ENCODE measurements around the gene SPC24. TPM values are rescaled to one million over a fixed set of nuclear protein-coding genes. Genes with fewer than 3 reads are reported as not detected.
"Not testable (repeated sequence)": the region's sequence is repeated elsewhere in the genome, so short reads cannot be mapped to it uniquely, and the experiment has no call there.

SPC24 gene
- total RNA-seq, 1 experiment from 2014 or later = 120 TPM

DNA sequence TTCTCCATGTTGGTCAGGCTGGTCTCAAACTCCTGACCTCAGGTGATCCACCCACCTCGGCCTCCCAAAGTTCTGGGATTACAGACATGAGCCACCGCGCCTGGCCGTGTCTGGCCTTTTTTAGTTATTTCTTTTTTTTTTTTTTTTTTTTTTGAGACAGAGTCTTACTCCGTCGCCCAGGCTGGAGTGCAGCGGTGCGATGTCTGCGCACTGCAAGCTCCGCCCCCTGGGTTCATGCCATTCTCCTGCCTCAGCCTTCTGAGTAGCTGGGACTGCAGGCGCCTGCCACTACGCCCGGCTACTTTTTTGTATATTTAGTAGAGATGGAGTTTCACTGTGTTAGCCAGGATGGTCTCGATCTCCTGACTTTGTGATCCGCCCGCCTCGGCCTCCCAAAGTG is 33.6 kb downstream of the SPC24 start:
- H3K36me3 ChIP-seq = peaks cover 91% of the 10 kb centered on the region
- not testable (repeated sequence) for H3K27ac ChIP-seq; DNase-seq (ENCODE audit: low read depth in 1 of 2, low spot score in 2 of 2); H3K9me3 ChIP-seq (replicated peaks); H3K4me3 ChIP-seq; H3K4me1 ChIP-seq (replicated peaks); H3K27me3 ChIP-seq (replicated peaks)

DNA sequence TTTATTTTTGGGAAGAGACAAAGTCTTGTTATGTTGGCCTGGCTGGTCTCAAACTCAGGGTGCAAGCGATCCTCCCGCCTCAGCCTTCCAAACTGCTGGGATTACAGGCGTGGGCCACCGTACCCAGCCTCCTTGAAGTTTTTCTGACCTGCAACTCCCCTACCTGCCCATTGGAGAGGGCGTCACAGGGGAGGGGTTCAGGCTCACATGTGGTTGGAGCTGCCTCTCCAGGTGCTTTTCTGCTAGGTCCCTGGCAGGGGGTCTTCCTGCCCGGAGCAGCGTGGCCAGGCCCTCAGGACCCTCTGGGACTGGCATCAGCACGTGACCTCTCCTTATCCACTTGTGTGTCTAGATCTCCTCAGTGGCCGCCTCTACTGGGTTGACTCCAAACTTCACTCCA is 39.1 kb downstream of the SPC24 start:
- H3K27ac ChIP-seq = no peak overlapping the region
- H3K4me3 ChIP-seq = no peak overlapping the region
- no peaks in the 10 kb centered on the region for H3K9me3 ChIP-seq (replicated peaks)
- H3K36me3 ChIP-seq = peaks cover 97% of the 10 kb centered on the region
- no peaks in the 10 kb centered on the region; the same call in 1 of the 2 replicates for H3K4me1 ChIP-seq (replicated peaks)
- no peak for DNase-seq (ENCODE audit: low read depth in 1 of 2, low spot score in 2 of 2)
- no peaks in the 10 kb centered on the region for H3K27me3 ChIP-seq (replicated peaks)

DNA sequence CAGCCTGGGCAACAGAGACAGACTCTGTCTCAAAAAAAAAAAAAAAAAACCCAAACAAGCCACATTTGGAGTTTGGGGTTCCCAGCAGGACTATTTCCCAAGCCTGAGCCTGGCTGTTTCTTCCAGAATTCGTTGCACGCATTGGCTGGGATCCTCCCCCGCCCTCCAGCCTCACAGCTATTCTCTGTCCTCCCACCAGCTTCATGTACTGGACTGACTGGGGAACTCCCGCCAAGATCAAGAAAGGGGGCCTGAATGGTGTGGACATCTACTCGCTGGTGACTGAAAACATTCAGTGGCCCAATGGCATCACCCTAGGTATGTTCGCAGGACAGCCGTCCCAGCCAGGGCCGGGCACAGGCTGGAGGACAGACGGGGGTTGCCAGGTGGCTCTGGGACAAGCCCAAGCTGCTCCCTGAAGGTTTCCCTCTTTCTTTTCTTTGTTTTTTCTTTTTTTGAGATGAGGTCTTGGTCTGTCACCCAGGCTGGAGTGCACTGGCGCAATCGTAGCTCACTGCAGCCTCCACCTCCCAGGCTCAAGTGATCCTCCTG is 39.6 kb downstream of the SPC24 start:
- Histone ChIP-seq H3K27ac (no peak overlapping the region), H3K4me1 (replicated peaks) (no peaks in the 10 kb centered on the region; the same call in 1 of the 2 replicates), H3K27me3 (replicated peaks) (no peaks in the 10 kb centered on the region), H3K4me3 (no peak overlapping the region), H3K9me3 (replicated peaks) (no peaks in the 10 kb centered on the region), H3K36me3 (peaks cover 98% of the 10 kb centered on the region)
- DNase-seq (ENCODE audit: low read depth in 1 of 2, low spot score in 2 of 2) = no peak

DNA sequence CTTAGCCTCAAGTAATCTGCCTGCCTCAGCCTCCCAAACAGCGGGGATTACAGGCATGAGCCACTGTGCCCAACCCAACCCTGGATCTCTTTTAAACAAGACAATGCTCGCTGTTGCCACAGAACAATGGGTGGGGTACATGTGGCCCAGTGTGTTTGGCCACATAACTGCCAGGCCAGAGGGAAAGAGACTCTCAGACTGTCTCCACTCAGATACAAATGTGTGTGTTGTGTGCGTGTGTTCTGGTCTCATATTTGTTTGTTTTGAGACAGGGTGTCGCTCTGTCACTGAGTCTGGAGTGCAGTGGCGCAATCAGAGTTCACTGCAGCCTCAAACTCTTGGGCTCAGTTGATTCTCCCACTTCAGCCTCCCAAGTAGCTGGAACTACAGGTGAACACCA is 40.5 kb downstream of the SPC24 start:
- no peaks in the 10 kb centered on the region for H3K27me3 ChIP-seq (replicated peaks)
- H3K9me3 ChIP-seq (replicated peaks) = no peaks in the 10 kb centered on the region
- H3K27ac ChIP-seq = no peak overlapping the region
- H3K4me3 ChIP-seq = no peak overlapping the region
- peaks cover 98% of the 10 kb centered on the region for H3K36me3 ChIP-seq
- no peak for DNase-seq (ENCODE audit: low read depth in 1 of 2, low spot score in 2 of 2)
- no peaks in the 10 kb centered on the region; the same call in 1 of the 2 replicates for H3K4me1 ChIP-seq (replicated peaks)

DNA sequence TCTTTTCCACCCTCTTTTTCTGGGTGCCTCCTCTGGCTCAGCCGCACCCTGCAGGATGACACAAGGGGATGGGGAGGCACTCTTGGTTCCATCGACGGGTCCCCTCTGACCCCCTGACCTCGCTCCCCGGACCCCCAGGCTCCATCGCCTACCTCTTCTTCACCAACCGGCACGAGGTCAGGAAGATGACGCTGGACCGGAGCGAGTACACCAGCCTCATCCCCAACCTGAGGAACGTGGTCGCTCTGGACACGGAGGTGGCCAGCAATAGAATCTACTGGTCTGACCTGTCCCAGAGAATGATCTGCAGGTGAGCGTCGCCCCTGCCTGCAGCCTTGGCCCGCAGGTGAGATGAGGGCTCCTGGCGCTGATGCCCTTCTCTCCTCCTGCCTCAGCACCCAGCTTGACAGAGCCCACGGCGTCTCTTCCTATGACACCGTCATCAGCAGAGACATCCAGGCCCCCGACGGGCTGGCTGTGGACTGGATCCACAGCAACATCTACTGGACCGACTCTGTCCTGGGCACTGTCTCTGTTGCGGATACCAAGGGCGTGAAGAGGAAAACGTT is 42.4 kb downstream of the SPC24 start:
- no peaks in the 10 kb centered on the region for H3K9me3 ChIP-seq (replicated peaks)
- H3K27ac ChIP-seq = no peak overlapping the region
- DNase-seq (ENCODE audit: low read depth in 1 of 2, low spot score in 2 of 2) = no peak
- peaks cover 100% of the 10 kb centered on the region for H3K36me3 ChIP-seq
- no peaks in the 10 kb centered on the region for H3K27me3 ChIP-seq (replicated peaks)
- H3K4me1 ChIP-seq (replicated peaks) = no peaks in the 10 kb centered on the region
- no peak overlapping the region for H3K4me3 ChIP-seq

DNA sequence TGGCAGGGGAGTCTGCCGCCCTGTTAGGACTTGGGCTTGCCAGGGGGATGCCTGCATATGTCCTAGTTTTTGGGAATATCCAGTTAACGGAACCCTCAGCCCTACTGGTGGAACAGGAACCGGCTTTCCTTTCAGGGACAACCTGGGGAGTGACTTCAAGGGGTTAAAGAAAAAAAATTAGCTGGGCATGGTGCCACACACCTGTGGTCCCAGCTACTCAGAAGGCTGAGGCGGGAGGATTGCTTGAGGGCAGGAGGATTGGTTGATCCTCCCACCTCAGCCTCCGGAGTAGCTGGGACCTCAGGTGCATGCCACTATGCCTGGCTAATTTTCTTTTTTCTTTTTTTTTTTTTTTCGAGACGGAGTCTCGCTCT is 43.8 kb downstream of the SPC24 start:
- Histone ChIP-seq H3K4me3 (no peak overlapping the region), H3K9me3 (replicated peaks) (no peaks in the 10 kb centered on the region), H3K27ac (no peak overlapping the region), H3K27me3 (replicated peaks) (no peaks in the 10 kb centered on the region), H3K36me3 (peaks cover 100% of the 10 kb centered on the region), H3K4me1 (replicated peaks) (no peaks in the 10 kb centered on the region)
- no peak for DNase-seq (ENCODE audit: low read depth in 1 of 2, low spot score in 2 of 2)

DNA sequence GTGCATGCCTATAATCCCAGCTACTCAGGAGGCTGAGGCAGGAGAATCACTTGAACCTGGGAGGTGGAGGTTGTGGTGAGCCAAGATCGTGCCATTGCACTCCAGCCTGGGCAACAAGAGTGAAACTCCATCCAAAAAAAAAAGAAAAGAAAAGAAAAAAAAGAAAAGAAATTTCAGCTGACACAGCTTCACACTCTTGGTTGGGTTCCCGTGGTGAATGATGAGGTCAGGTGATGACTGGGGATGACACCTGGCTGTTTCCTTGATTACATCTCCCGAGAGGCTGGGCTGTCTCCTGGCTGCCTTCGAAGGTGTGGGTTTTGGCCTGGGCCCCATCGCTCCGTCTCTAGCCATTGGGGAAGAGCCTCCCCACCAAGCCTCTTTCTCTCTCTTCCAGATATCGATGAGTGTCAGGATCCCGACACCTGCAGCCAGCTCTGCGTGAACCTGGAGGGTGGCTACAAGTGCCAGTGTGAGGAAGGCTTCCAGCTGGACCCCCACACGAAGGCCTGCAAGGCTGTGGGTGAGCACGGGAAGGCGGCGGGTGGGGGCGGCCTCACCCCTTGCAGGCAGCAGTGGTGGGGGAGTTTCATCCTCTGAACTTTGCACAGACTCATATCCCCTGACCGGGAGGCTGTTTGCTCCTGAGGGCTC is 44.3 kb downstream of the SPC24 start:
- H3K4me1 ChIP-seq (replicated peaks) = no peaks in the 10 kb centered on the region
- no peaks in the 10 kb centered on the region for H3K9me3 ChIP-seq (replicated peaks)
- DNase-seq (ENCODE audit: low read depth in 1 of 2, low spot score in 2 of 2) = no peak
- no peak overlapping the region for H3K27ac ChIP-seq
- peaks cover 100% of the 10 kb centered on the region for H3K36me3 ChIP-seq
- no peaks in the 10 kb centered on the region for H3K27me3 ChIP-seq (replicated peaks)
- H3K4me3 ChIP-seq = no peak overlapping the region

DNA sequence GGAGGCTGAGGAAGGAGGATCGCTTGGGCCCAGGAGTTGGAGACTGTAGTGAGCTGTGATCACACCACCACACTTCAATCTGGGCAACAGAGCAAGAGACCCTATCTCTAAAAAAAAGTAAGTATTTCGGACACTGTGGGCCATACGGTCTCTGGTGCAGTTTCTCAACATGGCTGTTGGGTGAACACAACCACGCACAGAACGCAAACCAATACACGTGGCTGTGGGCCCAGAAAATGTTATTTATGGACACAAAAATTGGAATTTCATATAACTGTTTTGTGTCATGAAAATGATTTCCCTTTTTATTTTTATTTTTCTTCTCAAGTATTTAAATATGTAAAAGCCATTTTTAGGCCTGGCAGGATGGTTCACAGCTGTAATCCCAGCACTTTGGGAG is 46.8 kb downstream of the SPC24 start:
- Histone ChIP-seq H3K4me3 (no peak overlapping the region), H3K9me3 (replicated peaks) (no peaks in the 10 kb centered on the region), H3K36me3 (peaks cover 100% of the 10 kb centered on the region), H3K27me3 (replicated peaks) (no peaks in the 10 kb centered on the region), H3K4me1 (replicated peaks) (no peaks in the 10 kb centered on the region), H3K27ac (no peak overlapping the region)
- no peak for DNase-seq (ENCODE audit: low read depth in 1 of 2, low spot score in 2 of 2)

DNA sequence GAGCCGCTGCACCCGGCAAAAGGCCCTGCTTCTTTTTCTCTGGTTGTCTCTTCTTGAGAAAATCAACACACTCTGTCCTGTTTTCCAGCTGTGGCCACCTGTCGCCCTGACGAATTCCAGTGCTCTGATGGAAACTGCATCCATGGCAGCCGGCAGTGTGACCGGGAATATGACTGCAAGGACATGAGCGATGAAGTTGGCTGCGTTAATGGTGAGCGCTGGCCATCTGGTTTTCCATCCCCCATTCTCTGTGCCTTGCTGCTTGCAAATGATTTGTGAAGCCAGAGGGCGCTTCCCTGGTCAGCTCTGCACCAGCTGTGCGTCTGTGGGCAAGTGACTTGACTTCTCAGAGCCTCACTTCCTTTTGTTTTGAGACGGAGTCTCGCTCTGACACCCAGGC is 49.1 kb downstream of the SPC24 start:
- no peaks in the 10 kb centered on the region for H3K4me1 ChIP-seq (replicated peaks)
- no peak overlapping the region for H3K4me3 ChIP-seq
- no peak overlapping the region for H3K27ac ChIP-seq
- no peaks in the 10 kb centered on the region for H3K9me3 ChIP-seq (replicated peaks)
- no peaks in the 10 kb centered on the region for H3K27me3 ChIP-seq (replicated peaks)
- DNase-seq (ENCODE audit: low read depth in 1 of 2, low spot score in 2 of 2) = no peak
- H3K36me3 ChIP-seq = peaks cover 100% of the 10 kb centered on the region

DNA sequence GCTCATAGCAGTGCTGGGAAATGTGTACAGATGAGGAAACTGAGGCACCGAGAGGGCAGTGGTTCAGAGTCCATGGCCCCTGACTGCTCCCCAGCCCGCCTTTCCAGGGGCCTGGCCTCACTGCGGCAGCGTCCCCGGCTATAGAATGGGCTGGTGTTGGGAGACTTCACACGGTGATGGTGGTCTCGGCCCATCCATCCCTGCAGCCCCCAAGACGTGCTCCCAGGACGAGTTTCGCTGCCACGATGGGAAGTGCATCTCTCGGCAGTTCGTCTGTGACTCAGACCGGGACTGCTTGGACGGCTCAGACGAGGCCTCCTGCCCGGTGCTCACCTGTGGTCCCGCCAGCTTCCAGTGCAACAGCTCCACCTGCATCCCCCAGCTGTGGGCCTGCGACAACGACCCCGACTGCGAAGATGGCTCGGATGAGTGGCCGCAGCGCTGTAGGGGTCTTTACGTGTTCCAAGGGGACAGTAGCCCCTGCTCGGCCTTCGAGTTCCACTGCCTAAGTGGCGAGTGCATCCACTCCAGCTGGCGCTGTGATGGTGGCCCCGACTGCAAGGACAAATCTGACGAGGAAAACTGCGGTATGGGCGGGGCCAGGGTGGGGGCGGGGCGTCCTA is 50.5 kb downstream of the SPC24 start:
- Histone ChIP-seq H3K36me3 (peaks cover 98% of the 10 kb centered on the region), H3K4me3 (no peak overlapping the region), H3K27me3 (replicated peaks) (no peaks in the 10 kb centered on the region), H3K4me1 (replicated peaks) (no peaks in the 10 kb centered on the region), H3K27ac (no peak overlapping the region), H3K9me3 (replicated peaks) (no peaks in the 10 kb centered on the region)
- no peak for DNase-seq (ENCODE audit: low read depth in 1 of 2, low spot score in 2 of 2)

DNA sequence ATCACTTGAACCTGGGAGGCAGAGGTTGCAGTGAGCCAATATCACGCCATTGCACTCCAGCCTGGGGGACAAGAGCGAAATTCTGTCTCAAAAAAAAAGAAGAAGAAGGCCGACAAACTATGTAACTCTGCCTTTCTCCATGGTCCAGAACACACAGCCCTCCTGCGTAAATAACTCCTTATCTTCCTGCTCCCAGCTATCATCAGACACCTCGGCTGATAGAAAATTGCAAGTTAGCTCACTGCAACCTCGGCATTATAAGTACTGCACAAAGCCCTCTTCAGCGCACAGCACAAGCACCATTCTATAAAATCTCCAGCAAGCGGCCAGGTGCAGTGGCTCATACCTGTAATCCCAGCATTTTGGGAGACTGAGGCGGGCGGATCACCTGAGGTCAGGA is 51.9 kb downstream of the SPC24 start:
- H3K27ac ChIP-seq; H3K9me3 ChIP-seq (replicated peaks); H3K27me3 ChIP-seq (replicated peaks); DNase-seq (ENCODE audit: low read depth in 1 of 2, low spot score in 2 of 2); H3K4me3 ChIP-seq; H3K4me1 ChIP-seq (replicated peaks): not testable (repeated sequence)
- H3K36me3 ChIP-seq = peaks cover 98% of the 10 kb centered on the region

DNA sequence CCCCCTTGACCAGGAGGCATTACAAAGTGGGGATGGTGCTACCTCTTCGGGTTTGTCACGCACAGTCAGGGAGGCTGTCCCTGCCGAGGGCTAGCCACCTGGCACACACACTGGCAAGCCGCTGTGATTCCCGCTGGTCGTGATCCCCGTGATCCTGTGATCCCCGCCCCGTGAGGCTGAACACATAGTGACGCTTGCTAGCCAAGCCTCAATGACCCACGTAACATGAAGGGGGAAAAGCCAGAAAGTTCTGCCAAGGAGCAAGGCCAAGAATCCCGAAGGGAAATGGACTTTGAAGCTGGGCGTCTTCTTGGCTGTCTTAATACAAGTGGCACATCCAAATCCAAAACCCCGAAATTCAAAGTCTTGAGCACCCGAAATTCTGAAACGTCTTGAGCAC is 52.6 kb downstream of the SPC24 start:
- no peak overlapping the region for H3K27ac ChIP-seq
- H3K36me3 ChIP-seq = peaks cover 96% of the 10 kb centered on the region
- no peaks in the 10 kb centered on the region for H3K27me3 ChIP-seq (replicated peaks)
- H3K4me3 ChIP-seq = no peak overlapping the region
- H3K9me3 ChIP-seq (replicated peaks) = no peaks in the 10 kb centered on the region
- no peaks in the 10 kb centered on the region for H3K4me1 ChIP-seq (replicated peaks)
- DNase-seq (ENCODE audit: low read depth in 1 of 2, low spot score in 2 of 2) = no peak

DNA sequence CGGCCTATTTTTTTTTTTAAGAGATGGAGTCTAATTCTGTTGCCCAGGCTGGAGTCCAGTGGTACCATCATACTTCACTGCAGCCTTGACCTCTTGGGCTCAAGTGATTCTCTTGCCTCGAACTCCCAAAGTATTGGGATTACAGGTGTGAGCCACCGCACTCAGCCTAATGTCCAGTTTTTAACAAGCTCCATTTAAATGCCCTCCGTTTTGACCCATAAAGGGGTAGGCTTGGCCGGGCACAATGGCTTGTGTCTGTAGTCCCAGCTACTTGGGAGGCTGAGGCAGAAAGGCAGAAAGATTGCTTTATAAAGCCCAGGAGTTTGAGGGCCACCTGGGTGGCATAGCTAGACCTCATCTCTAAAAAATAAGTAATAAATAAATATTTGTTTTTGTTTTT is 54.5 kb downstream of the SPC24 start:
- Histone ChIP-seq H3K4me1 (replicated peaks) (peaks cover 6% of the 10 kb centered on the region), H3K36me3 (peaks cover 93% of the 10 kb centered on the region), H3K4me3 (no peak overlapping the region)

DNA sequence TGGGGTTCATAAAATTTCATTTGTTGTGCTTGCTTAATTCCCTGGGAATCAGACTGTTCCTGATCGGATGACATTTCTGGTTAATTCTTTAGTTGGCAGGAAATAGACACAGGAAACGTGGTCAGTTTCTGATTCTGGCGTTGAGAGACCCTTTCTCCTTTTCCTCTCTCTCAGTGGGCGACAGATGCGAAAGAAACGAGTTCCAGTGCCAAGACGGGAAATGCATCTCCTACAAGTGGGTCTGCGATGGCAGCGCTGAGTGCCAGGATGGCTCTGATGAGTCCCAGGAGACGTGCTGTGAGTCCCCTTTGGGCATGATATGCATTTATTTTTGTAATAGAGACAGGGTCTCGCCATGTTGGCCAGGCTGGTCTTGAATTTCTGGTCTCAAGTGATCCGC is 55.5 kb downstream of the SPC24 start:
- H3K36me3 ChIP-seq = peaks cover 91% of the 10 kb centered on the region
- no peaks in the 10 kb centered on the region for H3K9me3 ChIP-seq (replicated peaks)
- H3K27me3 ChIP-seq (replicated peaks) = no peaks in the 10 kb centered on the region
- peaks cover 15% of the 10 kb centered on the region for H3K4me1 ChIP-seq (replicated peaks)
- no peak overlapping the region for H3K4me3 ChIP-seq
- DNase-seq (ENCODE audit: low read depth in 1 of 2, low spot score in 2 of 2) = no peak
- H3K27ac ChIP-seq = no peak overlapping the region

More for the DNA sequence above, 54.5 kb downstream of the SPC24 start:
- H3K27me3 ChIP-seq (replicated peaks) = no peaks in the 10 kb centered on the region
- no peaks in the 10 kb centered on the region for H3K9me3 ChIP-seq (replicated peaks)
- DNase-seq (ENCODE audit: low read depth in 1 of 2, low spot score in 2 of 2) = no peak
- H3K27ac ChIP-seq = no peak overlapping the region

All from SJSA1 (cell line).